HFFc6 (cell line): ENCODE measurements around the gene CDC14B. TPM values are rescaled to one million over a fixed set of nuclear protein-coding genes. Genes with fewer than 3 reads are reported as not detected.

Experiments used
- DNase-seq: peaks from one replicate; pipeline ENCODE4 v3.0.0-alpha.2; 2018
- H3K27ac Mint-ChIP-seq: 2 replicates; pipeline ENCODE4 v1.8.0; 2020; ENCODE audit warnings: mild to moderate bottlenecking, mixed read lengths
- H3K27me3 Mint-ChIP-seq: 2 replicates; pipeline ENCODE4 v1.8.0; 2021; ENCODE audit warnings: mild to moderate bottlenecking, moderate library complexity, mixed read lengths; ENCODE audit not compliant: insufficient read depth
- H3K36me3 Mint-ChIP-seq: 2 replicates; pipeline ENCODE4 v1.8.0; 2021; ENCODE audit warnings: low read depth, mixed read lengths
- H3K4me1 Mint-ChIP-seq: 2 replicates; pipeline ENCODE4 v1.8.0; 2020; ENCODE audit warnings: low read depth, mixed read lengths
- H3K4me3 Mint-ChIP-seq: 2 replicates; pipeline ENCODE4 v1.8.0; 2020; ENCODE audit warnings: mild to moderate bottlenecking, moderate library complexity, mixed read lengths
- H3K9me3 Mint-ChIP-seq: 2 replicates; pipeline ENCODE4 v1.8.0; 2020; ENCODE audit warnings: mild to moderate bottlenecking, mixed read lengths
- CTCF ChIP-seq: fragments of 200-600 bp; sonication (generic); IDR thresholded peaks from 2 replicates; pipeline ENCODE4 v1.5.0; 2021; ENCODE audit warnings: antibody characterized with exemption, mild to moderate bottlenecking
- total RNA-seq, 6 experiments: library from RNA; stranded (reverse); fragmentation: NEBNext Ultra II Directional; extraction: Animal tissue kit (Norgen Biotek cat#: 25700); gene quantifications; 2 replicates in 1 of 6; 3 replicates in 5 of 6; pipeline ENCODE4 v1.2.3, GENCODE V29; 2021

The CDC14B gene
- total RNA-seq, 6 experiments from 2014 or later, result 10.7 to 14.9 (median 12.1) TPM

DNA sequence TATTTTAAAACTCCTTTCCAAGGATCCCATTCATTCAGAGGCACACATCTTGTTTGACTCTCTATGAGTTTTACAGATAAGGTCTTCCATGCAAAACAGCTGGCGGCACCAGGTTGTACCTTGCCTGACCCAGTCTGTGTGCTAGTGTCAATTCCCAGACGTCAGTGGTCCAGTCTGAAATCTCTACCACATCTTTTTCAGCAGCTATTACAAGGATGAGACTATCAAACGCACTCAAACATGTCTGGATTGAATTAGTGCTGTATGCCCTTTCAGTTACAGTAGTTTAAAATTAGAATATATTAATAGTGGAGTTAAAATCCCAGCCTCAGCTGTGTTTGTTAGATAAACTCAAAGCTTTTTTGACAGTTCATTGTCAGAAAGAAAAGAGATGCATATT lies 11.7 kb downstream of the CDC14B start:
- Mint-ChIP-seq H3K9me3 (no peaks in the 10 kb centered on the region), H3K36me3 (no peaks in the 10 kb centered on the region), H3K4me3 (no peak overlapping the region), H3K27me3 (no peaks in the 10 kb centered on the region), H3K27ac (no peak overlapping the region), H3K4me1 (peaks cover 39% of the 10 kb centered on the region)
- no peak for TF ChIP-seq CTCF
- no peak for DNase-seq

- Mint-ChIP-seq H3K4me3 (no peak overlapping the region), H3K36me3 (no peaks in the 10 kb centered on the region), H3K27me3 (no peaks in the 10 kb centered on the region), H3K27ac (no peak overlapping the region), H3K9me3 (no peaks in the 10 kb centered on the region), H3K4me1 (peaks cover 13% of the 10 kb centered on the region)
- TF ChIP-seq CTCF, result no peak
- DNase-seq, result no peak
Observed at GRCh38 chr9:96605328-96605727, 14.3 kb downstream of the CDC14B start.

DNA sequence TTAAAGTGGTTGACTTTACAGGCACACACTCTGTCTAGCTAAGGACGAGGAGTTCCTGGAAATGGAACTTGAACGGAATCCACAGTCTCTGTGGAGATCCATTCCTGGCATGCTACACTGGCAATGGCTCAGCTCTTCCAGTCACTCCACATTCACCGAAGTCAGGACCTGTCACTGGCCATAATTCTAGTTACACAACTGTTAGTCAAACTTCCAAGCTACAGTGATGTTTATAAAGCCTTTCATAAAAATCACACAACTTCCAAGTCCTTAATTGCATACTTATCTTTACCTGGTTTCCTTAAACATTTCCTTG lies 15.7 kb downstream of the CDC14B start:
- Mint-ChIP-seq H3K4me3 (no peak overlapping the region), H3K9me3 (no peaks in the 10 kb centered on the region), H3K36me3 (no peaks in the 10 kb centered on the region), H3K27me3 (no peaks in the 10 kb centered on the region), H3K4me1 (peaks cover 17% of the 10 kb centered on the region; the same call in 1 of the 2 replicates), H3K27ac (no peak overlapping the region)
- TF ChIP-seq CTCF, result no peak
- DNase-seq, result no peak

DNA sequence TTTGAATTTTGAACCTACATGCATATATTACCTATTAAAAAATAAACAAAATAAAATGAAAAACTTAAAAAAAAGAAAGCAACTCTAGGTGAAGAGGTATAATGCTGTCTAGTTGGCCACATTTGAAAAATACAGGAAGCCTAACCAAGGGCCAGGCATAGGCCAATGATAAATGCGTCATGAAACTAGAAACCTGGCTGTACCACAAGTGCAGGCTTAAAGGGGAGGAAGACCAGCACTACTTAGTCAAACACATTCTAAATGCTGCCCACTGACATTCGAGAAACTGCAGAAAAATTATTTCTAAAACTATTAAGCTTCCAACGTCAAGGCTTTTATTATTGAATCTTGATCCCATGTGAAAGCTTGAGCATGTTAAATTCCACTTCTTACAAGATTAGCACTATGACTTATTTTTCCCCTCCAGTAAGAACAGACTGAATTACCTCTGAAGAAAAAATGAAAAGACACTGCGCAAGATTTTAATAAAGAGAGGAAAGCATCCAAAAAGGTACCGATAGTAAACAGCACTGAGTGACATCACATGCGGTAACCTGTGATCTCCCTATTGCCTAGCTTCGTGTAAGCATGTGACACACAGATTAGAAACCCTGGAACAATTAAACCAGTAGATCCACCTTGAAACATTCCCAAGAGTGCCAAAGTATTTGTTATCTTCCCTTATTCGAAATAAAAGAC lies 16.2 kb downstream of the CDC14B start:
- DNase-seq, result no peak
- TF ChIP-seq CTCF, result no peak
- no peaks in the 10 kb centered on the region for H3K9me3 Mint-ChIP-seq
- H3K4me3 Mint-ChIP-seq, result no peak overlapping the region
- H3K4me1 Mint-ChIP-seq, result peaks cover 17% of the 10 kb centered on the region; the same call in 1 of the 2 replicates
- no peaks in the 10 kb centered on the region for H3K36me3 Mint-ChIP-seq
- H3K27me3 Mint-ChIP-seq, result no peaks in the 10 kb centered on the region
- no peak overlapping the region for H3K27ac Mint-ChIP-seq

- no peak overlapping the region for H3K27ac Mint-ChIP-seq
- DNase-seq, result no peak
- H3K4me1 Mint-ChIP-seq, result peaks cover 12% of the 10 kb centered on the region; the same call in 1 of the 2 replicates
- no peaks in the 10 kb centered on the region for H3K36me3 Mint-ChIP-seq
- no peak for TF ChIP-seq CTCF
- H3K9me3 Mint-ChIP-seq, result no peaks in the 10 kb centered on the region
- H3K4me3 Mint-ChIP-seq, result no peak overlapping the region
- no peaks in the 10 kb centered on the region; the same call in 1 of the 2 replicates for H3K27me3 Mint-ChIP-seq
Observed at GRCh38 chr9:96599298-96599697, 20.3 kb downstream of the CDC14B start.
